GM13977 (cell line): ENCODE measurements around the gene SELENOH.
"Not testable (repeated sequence)": the region's sequence is repeated elsewhere in the genome, so short reads cannot be mapped to it uniquely, and the experiment has no call there.

Source experiments
- DNase-seq: peaks from one replicate; pipeline ENCODE4 v3.0.0; 2012; ENCODE audit warnings: low spot score
- in situ Hi-C: fragments of 300-500 bp; cut with MboI; formaldehyde crosslinking; loops from one replicate; pipeline ENCODE4 v1.12.0; 2022; ENCODE audit warnings: low sequenced_read_pairs, low pct_unique_long_range_greater_than_20kb, mixed read lengths, inconsistent platforms; ENCODE audit not compliant: unreplicated experiment
- TF ChIP-seq, protein P1 (sequence below): IDR thresholded peaks from 2 replicates; pipeline ENCODE4 v1.5.1; 2012; ENCODE audit warnings: mild to moderate bottlenecking, control low read depth; ENCODE audit not compliant: insufficient read depth; ENCODE audit errors: extremely low read depth, missing control alignments

The SELENOH gene

DNA sequence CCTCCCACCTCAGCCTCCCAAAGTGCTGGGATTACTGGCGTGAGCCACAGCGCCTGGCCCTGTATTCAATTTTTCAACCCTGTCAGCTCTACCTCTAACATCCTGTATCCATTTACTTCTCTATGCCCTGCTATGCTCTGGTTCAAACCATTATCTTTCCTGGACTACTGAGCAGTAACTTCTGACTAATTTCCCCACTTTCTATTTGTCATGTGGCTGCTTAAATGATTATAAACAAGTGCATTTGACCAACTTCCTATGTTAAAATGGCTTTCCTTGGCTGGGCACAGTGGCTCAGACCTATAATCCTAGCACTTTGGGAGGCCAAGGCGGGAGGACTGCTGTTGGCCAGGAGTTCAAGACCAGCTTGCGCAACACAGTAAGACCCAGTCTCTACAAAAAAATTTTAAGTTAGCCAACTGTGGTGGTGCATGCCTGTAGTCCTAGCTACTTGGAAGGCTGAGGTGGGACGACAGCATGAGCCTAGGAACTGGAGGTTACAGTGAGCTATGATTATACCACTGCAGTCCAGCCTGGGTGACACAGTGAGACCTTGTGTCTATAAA lies 31.4 kb upstream of the SELENOH start:
- DNase-seq, result no peak
- in situ Hi-C loops, result no loop called here
- TF ChIP-seq, protein P1, sequence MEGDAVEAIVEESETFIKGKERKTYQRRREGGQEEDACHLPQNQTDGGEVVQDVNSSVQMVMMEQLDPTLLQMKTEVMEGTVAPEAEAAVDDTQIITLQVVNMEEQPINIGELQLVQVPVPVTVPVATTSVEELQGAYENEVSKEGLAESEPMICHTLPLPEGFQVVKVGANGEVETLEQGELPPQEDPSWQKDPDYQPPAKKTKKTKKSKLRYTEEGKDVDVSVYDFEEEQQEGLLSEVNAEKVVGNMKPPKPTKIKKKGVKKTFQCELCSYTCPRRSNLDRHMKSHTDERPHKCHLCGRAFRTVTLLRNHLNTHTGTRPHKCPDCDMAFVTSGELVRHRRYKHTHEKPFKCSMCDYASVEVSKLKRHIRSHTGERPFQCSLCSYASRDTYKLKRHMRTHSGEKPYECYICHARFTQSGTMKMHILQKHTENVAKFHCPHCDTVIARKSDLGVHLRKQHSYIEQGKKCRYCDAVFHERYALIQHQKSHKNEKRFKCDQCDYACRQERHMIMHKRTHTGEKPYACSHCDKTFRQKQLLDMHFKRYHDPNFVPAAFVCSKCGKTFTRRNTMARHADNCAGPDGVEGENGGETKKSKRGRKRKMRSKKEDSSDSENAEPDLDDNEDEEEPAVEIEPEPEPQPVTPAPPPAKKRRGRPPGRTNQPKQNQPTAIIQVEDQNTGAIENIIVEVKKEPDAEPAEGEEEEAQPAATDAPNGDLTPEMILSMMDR, result no peak

DNA sequence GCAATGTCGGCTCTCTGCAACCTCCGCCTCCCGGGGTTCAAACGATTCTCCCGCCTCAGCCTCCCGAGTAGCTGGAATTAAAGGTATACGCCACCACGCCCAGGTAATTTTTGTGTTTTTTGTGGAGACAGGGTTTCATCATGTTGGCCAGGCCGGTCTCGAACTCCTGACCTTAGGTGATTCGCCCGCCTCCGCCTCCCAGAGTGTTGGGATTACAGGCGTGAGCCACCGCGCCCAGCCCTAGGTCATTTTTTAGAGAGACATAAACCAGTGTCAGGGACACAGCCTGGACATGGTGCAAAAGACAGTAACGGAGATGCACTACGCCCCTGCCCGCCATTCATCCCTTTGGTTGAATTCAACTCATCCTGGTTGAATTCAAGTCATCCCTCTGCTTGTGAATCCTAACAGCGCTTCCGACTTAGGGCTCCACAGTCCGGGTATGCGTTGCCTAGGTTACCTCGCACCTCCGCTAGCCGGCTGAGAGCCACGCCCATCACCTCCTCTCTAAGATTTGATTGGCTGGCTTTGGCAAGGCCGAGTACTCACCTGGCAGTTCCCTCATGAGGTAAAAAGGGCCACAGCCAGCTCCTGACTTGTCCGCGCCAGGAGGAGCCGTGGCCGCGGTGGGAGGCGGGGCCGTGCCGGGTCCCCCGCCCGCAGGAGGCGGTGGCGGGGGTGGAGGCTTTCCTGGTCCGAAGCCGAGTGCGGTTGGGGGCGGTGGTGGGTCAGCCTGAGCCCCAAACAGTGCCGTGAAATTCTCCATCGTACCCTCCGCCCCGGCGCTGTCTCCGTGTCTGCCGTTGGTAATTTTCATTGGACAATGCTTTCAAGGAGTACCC lies 29.7 kb upstream of the SELENOH start, which contains the start of gene MED19:
Gene MED19 (minus strand): TSS at position 802 of the 842 bp plus-strand sequence. CDS start 36 bp downstream, at position 766.
- TF ChIP-seq, protein P1, result no peak
- peak; percentile 78 for DNase-seq
- in situ Hi-C loops, result no loop called here

DNA sequence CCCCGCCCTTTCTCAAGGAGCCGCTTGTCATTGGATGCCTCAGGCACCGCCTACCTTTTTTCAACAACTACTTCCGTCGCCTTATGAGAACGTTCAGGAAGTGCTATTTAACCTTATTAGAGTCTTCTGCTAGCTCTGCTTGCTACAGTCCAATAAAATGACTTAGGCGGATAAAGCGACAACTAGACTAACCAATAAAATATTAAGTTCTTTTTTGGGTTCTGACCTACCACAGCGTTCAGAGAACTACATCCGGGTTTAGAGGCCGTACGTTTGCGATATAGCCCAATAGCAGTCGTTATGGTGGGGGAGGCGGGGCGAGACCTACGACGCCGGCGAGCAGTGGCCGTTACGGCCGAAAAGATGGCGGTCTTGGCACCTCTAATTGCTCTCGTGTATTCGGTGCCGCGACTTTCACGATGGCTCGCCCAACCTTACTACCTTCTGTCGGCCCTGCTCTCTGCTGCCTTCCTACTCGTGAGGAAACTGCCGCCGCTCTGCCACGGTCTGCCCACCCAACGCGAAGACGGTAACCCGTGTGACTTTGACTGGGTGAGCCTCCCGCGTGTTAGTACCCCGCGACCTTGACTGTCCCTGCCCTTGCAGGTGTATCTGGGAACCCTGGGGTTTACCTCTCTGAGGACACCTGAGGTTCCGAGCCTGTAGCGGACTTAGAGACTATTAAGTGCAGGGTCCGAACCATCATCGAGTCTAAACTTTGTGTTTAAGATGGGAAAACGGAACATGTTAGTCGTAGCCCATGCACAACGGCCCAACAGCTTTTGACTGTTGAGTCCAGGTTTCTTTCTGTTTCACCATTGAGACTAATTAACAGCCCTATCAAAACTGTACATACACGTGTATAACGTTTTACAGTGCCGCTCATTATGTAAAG lies 28.8 kb upstream of the SELENOH start, which contains the start of gene TMX2:
Gene TMX2 (plus strand): TSS at position 338 of the 895 bp plus-strand sequence. CDS start 26 bp downstream, at position 364.
- peak; percentile 94 for DNase-seq
- in situ Hi-C loops, result no loop called here
- TF ChIP-seq, protein P1, result no peak

DNA sequence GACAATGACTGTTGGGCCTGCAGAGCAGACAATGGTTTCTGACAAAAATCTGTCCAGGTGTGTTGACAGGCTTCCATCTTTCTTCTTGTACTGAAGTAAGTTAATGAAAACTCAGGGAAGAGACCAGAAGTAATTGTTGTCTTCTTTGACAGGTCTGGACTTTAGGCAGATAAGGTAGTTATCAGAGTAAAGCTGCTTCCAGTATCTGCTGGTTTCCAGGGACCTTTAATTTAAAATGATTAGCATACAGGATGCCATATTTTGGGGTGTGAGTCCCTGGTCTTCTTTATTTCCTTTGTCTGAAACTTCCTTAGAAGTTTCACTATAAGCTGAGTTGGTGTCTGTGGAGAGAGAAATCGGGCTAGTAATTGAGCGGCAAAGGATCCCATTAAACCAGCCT lies 27.5 kb upstream of the SELENOH start:
- DNase-seq, result no peak
- TF ChIP-seq, protein P1, result no peak
- in situ Hi-C loops, result no loop called here

DNA sequence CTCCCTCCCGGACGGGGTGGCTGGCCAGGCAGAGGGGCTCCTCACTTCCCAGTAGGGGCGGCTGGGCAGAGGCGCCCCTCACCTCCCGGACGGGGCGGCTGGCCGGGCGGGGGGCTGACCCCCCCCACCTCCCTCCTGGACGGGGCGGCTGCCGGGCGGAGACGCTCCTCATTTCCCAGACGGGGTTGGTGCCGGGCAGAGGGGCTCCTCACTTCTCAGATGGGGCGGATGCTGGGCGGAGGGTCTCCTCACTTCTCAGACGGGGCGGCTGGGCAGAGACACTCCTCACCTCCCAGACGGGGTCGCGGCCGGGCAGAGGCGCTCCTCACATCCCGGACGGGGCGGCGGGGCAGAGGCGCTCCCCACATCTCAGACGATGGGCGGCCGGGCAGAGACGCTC lies 24.6 kb upstream of the SELENOH start:
- DNase-seq, in situ Hi-C loops: not testable (repeated sequence)

DNA sequence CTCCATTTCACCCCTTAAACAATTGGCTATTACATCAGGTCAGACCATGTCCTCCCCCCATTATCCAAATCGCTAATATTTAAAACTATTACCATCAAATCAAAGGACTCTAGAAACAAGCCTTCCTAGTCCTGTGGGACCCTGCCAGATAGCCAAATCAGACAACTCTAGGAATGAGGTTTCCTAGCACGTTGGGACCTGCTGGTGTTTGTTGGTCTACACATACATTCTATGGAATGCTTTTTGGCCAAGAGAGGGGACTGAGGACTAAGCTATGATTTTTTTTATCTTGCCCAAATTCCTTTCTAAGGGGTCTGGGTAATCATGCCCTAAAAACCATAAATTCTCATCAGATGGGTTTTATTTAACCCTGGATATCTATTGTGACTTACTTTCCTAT lies 14.1 kb upstream of the SELENOH start:
- DNase-seq, result no peak
- TF ChIP-seq, protein P1, result no peak
- in situ Hi-C loops, result no loop called here

DNA sequence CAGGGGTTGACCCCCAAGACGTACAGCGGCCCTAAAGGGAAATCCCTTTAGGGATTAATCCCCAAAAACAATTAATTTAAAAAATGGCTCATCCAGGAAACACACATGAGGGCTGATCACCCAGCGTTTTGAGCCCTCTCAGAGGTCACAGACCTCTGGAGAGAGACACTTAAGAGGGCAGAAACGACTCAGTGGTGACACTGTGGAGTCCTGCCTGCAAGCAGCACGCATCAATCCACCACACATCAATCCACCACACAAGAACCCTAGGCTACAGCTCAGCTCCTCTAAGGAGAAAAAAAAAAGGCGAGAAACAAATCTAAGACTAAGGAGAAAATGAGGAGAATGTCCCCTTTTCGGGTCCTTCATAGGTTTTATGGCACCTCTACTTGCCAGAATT lies 12.5 kb upstream of the SELENOH start:
- in situ Hi-C loops, result no loop called here
- TF ChIP-seq, protein P1, result no peak
- no peak for DNase-seq
